Caco-2 (cell line): ENCODE results near the gene TSPAN32. TPM values are rescaled to one million over a fixed set of nuclear protein-coding genes. Genes with fewer than 3 reads are reported as not detected.

ENCODE experiments used
- BruUV-seq: library from RNA; stranded (reverse); fragments of 400-500 nt; replicated peaks from 2 replicates; lab custom pipeline; 2021; lab: Mats Ljungman, UMichigan
- CTCF ChIA-PET: fragments of 300-600 bp; sonication (Branson Sonifier 250); formaldehyde crosslinking; loops from one replicate; lab custom pipeline; 2022; ENCODE audit warnings: antibody characterized with exemption; lab: Charles Lee
- POLR2A ChIA-PET: fragments of 300-600 bp; sonication (Branson Sonifier 250); formaldehyde crosslinking; loops from one replicate; lab custom pipeline; 2022; ENCODE audit warnings: antibody characterized with exemption; lab: Charles Lee
- DNase-seq, 2 experiments: peaks; one replicate each; pipeline versions ENCODE4 v3.0.0 to v3.0.0-alpha.2; 2020 to 2022
- H3K27me3 ChIP-seq: replicated peaks from 2 replicates; pipeline ENCODE4 v1.6.0; 2011; ENCODE audit warnings: low read length; ENCODE audit not compliant: control insufficient read depth, insufficient read depth
- H3K36me3 ChIP-seq: 2 replicates; pipeline ENCODE4 v1.5.1; 2011; ENCODE audit warnings: low read length; ENCODE audit not compliant: control insufficient read depth, insufficient read depth
- H3K4me1 ChIP-seq: fragments of 250-450 bp; sonication (Bioruptor Pico); 2 replicates; pipeline ENCODE4 v1.5.1; 2020; ENCODE audit warnings: mild to moderate bottlenecking
- H3K4me3 ChIP-seq: 2 replicates; pipeline ENCODE4 v1.5.1; 2011; ENCODE audit warnings: low read depth, mild to moderate bottlenecking, control low read depth, low read length
- H3K9me3 ChIP-seq: fragments of 250-450 bp; sonication (Bioruptor Pico); 2 replicates; pipeline ENCODE4 v1.5.1; 2020; ENCODE audit warnings: mild to moderate bottlenecking, moderate library complexity
- H3K27ac Mint-ChIP-seq: one replicate; pipeline ENCODE4 v1.8.0; 2022; ENCODE audit warnings: mixed read lengths; ENCODE audit not compliant: unreplicated experiment
- H3K27me3 Mint-ChIP-seq: one replicate; pipeline ENCODE4 v1.8.0; 2022; ENCODE audit warnings: mixed read lengths; ENCODE audit not compliant: insufficient read depth, unreplicated experiment
- H3K36me3 Mint-ChIP-seq: one replicate; pipeline ENCODE4 v1.8.0; 2022; ENCODE audit warnings: mild to moderate bottlenecking, mixed read lengths; ENCODE audit not compliant: insufficient read depth, unreplicated experiment
- H3K4me1 Mint-ChIP-seq: one replicate; pipeline ENCODE4 v1.8.0; 2022; ENCODE audit warnings: low read depth, mixed read lengths; ENCODE audit not compliant: unreplicated experiment
- H3K4me3 Mint-ChIP-seq: one replicate; pipeline ENCODE4 v1.8.0; 2022; ENCODE audit warnings: mild to moderate bottlenecking, moderate library complexity, mixed read lengths; ENCODE audit not compliant: unreplicated experiment
- H3K9me3 Mint-ChIP-seq: one replicate; pipeline ENCODE4 v1.8.0; 2022; ENCODE audit warnings: mixed read lengths; ENCODE audit not compliant: unreplicated experiment
- CTCF ChIP-seq, 2 experiments: fragments of 200-600 bp in 1 of 2; IDR thresholded peaks; 1 replicate in 1 of 2; 2 replicates in 1 of 2; pipeline versions ENCODE4 v1.5.1 to v1.8.0; 2011 to 2022; ENCODE audit warnings: antibody characterized with exemption in 1 of 2, control low read depth in 1 of 2, inconsistent platforms in 1 of 2, low read depth in 1 of 2, low read length in 1 of 2, mild to moderate bottlenecking in 1 of 2, moderate library complexity in 1 of 2; ENCODE audit not compliant: insufficient read depth in 1 of 2, severe bottlenecking in 1 of 2, unreplicated experiment in 1 of 2
- intact Hi-C: fragments of 100-400 bp; cut with micrococcal nuclease; formaldehyde crosslinking; loops from one replicate; pipeline ENCODE4 v1.10.0; 2022; ENCODE audit not compliant: unreplicated experiment
- total RNA-seq: library from RNA; stranded (reverse); gene quantifications from 2 replicates; pipeline ENCODE4 v1.2.3, GENCODE V29; 2022

The TSPAN32 gene
- total RNA-seq, 1 experiment from 2014 or later: 1.2 TPM

GRCh38 chr11:2262301-2263070, 39.3 kb upstream of the TSPAN32 start:
- DNase-seq: peak in 1 of 2 experiments; percentile 34
- no peak overlapping the region for H3K4me3 ChIP-seq
- Mint-ChIP-seq H3K27me3 (no peaks in the 10 kb centered on the region), H3K27ac (peak overlapping the region; percentile 67), H3K4me3 (no peak overlapping the region), H3K9me3 (no peaks in the 10 kb centered on the region), H3K36me3 (peaks cover 12% of the 10 kb centered on the region), H3K4me1 (peaks cover 5% of the 10 kb centered on the region)
- BruUV-seq: no TSS peak
- H3K4me1 ChIP-seq: peaks cover under 1% of the 10 kb centered on the region; the same call in 1 of the 2 replicates
- intact Hi-C loops: no loop called here
- ChIA-PET CTCF (no interaction called here), POLR2A (no interaction called here)
- no peaks in the 10 kb centered on the region; the same call in 1 of the 2 replicates for H3K36me3 ChIP-seq
- peak in 1 of 2 experiments; percentile 1 for TF ChIP-seq CTCF (IDR thresholded peaks at IDR 0.05; ENCODE audit: insufficient read depth in 1 of 2, low read depth in 1 of 2, low read length in 1 of 2, severe bottlenecking in 1 of 2, unreplicated experiment in 1 of 2)
- no peaks in the 10 kb centered on the region for H3K27me3 ChIP-seq
- no peaks in the 10 kb centered on the region for H3K9me3 ChIP-seq

- H3K9me3 ChIP-seq: no peaks in the 10 kb centered on the region
- intact Hi-C loops: no loop called here
- Mint-ChIP-seq H3K27ac (no peak overlapping the region), H3K4me3 (no peak overlapping the region), H3K9me3 (no peaks in the 10 kb centered on the region), H3K27me3 (no peaks in the 10 kb centered on the region), H3K4me1 (peaks cover 9% of the 10 kb centered on the region), H3K36me3 (peaks cover 18% of the 10 kb centered on the region)
- ChIA-PET CTCF (no interaction called here), POLR2A (no interaction called here)
- no peak for TF ChIP-seq CTCF (IDR thresholded peaks at IDR 0.05; ENCODE audit: insufficient read depth in 1 of 2, low read depth in 1 of 2, low read length in 1 of 2, severe bottlenecking in 1 of 2, unreplicated experiment in 1 of 2)
- peaks cover 7% of the 10 kb centered on the region for H3K4me1 ChIP-seq
- DNase-seq: no peak
- no peak overlapping the region for H3K4me3 ChIP-seq
- no TSS peak for BruUV-seq
- no peaks in the 10 kb centered on the region; the same call in 1 of the 2 replicates for H3K36me3 ChIP-seq
- no peaks in the 10 kb centered on the region for H3K27me3 ChIP-seq
These were observed 38.7 kb upstream of the TSPAN32 start for GRCh38 chr11:2263071-2263565.

DNA sequence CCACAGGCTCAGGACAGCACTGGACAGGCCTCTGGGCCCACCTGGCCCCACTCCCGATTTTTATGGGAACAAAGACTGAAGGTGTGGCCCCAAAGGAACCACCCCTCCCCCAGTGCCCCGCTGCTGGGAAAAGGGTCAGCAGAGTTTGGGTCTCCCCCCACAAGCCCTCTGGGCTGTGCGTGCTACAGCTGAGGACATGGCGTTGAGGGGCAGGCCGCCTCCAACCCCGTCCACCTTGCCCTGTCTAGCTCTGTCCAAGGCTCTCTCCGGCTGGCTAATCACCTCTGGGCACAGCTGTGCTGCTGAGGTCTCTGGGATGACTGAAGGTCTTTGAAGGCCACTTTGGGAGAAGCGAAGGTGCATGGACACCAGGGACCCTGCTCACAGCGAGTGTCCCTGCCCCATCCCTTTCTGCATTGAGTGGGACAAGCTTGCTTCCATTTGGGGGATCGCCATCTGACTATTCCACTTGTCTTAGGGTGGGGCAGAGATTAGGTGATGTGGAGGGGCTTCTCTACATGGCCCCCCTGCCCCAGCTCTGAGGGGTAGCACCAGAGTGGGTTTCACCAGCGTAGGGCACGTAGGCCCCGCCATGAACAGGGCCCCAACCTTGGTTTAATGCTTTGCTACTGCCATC, 38.0 kb upstream of the TSPAN32 start:
- H3K4me1 Mint-ChIP-seq: peaks cover 15% of the 10 kb centered on the region
- H3K27ac Mint-ChIP-seq: no peak overlapping the region
- Histone ChIP-seq H3K4me1 (peaks cover 12% of the 10 kb centered on the region), H3K27me3 (no peaks in the 10 kb centered on the region), H3K4me3 (no peak overlapping the region), H3K36me3 (peaks cover 3% of the 10 kb centered on the region), H3K9me3 (no peaks in the 10 kb centered on the region)
- no peak for TF ChIP-seq CTCF (IDR thresholded peaks at IDR 0.05; ENCODE audit: insufficient read depth in 1 of 2, low read depth in 1 of 2, low read length in 1 of 2, severe bottlenecking in 1 of 2, unreplicated experiment in 1 of 2)
- peaks cover 25% of the 10 kb centered on the region for H3K36me3 Mint-ChIP-seq
- no peaks in the 10 kb centered on the region for H3K27me3 Mint-ChIP-seq
- no peak for DNase-seq
- H3K4me3 Mint-ChIP-seq: no peak overlapping the region
- POLR2A ChIA-PET: no interaction called here
- BruUV-seq: no TSS peak
- CTCF ChIA-PET: no interaction called here
- intact Hi-C loops: no loop called here
- no peaks in the 10 kb centered on the region for H3K9me3 Mint-ChIP-seq
